ENCODE data around the gene SLC16A10. TPM values are rescaled to one million over a fixed set of nuclear protein-coding genes. Genes with fewer than 3 reads are reported as not detected.
"Not testable (repeated sequence)": the region's sequence is repeated elsewhere in the genome, so short reads cannot be mapped to it uniquely, and the experiment has no call there.

SLC16A10 gene
- total and polyA plus RNA-seq, 7 donors: under 0.01 to 1.2 (median 0.83) TPM

- H3K4me1 ChIP-seq: peaks cover 0 to 18% (median 7%) of the 10 kb centered on the region in 4 donors
- H3K27me3 ChIP-seq: no peaks in the 10 kb centered on the region
- DNase-seq: peak; percentile 67
- H3K36me3 ChIP-seq: no peaks in the 10 kb centered on the region
- no peak overlapping the region for H3K4me3 ChIP-seq
- H3K9me3 ChIP-seq: no peaks in the 10 kb centered on the region
- peak overlapping the region in 1 of 4 donors; percentile 27 for H3K27ac ChIP-seq
- WGBS, 2 donors: 84 to 91% methylated on average over 1 of the region's 1 CpG
- TF ChIP-seq POLR2AphosphoS5 (IDR thresholded peaks at IDR 0.05) (peak in 1 of 4 donors; percentile 20), EP300 (IDR thresholded peaks at IDR 0.05) (no peak)
- intact Hi-C loops (cut with DNase I): no loop called here
Measured at GRCh38 chr6:111129013-111129412, 41.7 kb downstream of the SLC16A10 start.

- H3K4me3 ChIP-seq; DNase-seq; H3K36me3 ChIP-seq; H3K27ac ChIP-seq; H3K27me3 ChIP-seq; intact Hi-C loops (cut with DNase I); H3K9me3 ChIP-seq: not testable (repeated sequence)
- H3K4me1 ChIP-seq: peaks cover 0 to 18% (median 7%) of the 10 kb centered on the region in 4 donors
- 94 to 95% methylated on average over 11 of the region's 11 CpGs for WGBS, 2 donors
Measured at GRCh38 chr6:111131018-111131417, 43.7 kb downstream of the SLC16A10 start.

GRCh38 chr6:111132669-111133068 is 45.4 kb downstream of the SLC16A10 start:
- H3K27ac ChIP-seq; DNase-seq; H3K4me3 ChIP-seq; intact Hi-C loops (cut with DNase I); H3K36me3 ChIP-seq; H3K27me3 ChIP-seq; H3K9me3 ChIP-seq: not testable (repeated sequence)
- WGBS, 2 donors: 68 to 75% methylated on average over 2 of the region's 2 CpGs
- peaks cover 0 to 18% (median 7%) of the 10 kb centered on the region in 4 donors for H3K4me1 ChIP-seq

- WGBS, 2 donors: 91 to 92% methylated on average over 6 of the region's 6 CpGs
- H3K27ac ChIP-seq; H3K27me3 ChIP-seq; H3K36me3 ChIP-seq; H3K4me3 ChIP-seq; H3K4me1 ChIP-seq; intact Hi-C loops (cut with DNase I); H3K9me3 ChIP-seq; DNase-seq: not testable (repeated sequence)
Measured at GRCh38 chr6:111134236-111134869, 47.0 kb downstream of the SLC16A10 start.

- WGBS, 2 donors: 84 to 93% methylated on average over 14 of the region's 14 CpGs
- H3K9me3 ChIP-seq; intact Hi-C loops (cut with DNase I); H3K4me1 ChIP-seq; DNase-seq; H3K4me3 ChIP-seq; H3K27ac ChIP-seq; H3K36me3 ChIP-seq; H3K27me3 ChIP-seq: not testable (repeated sequence)
Measured at GRCh38 chr6:111137489-111138093, 50.3 kb downstream of the SLC16A10 start.

GRCh38 chr6:111147440-111147839 is 60.1 kb downstream of the SLC16A10 start:
- Histone ChIP-seq H3K4me1 (no peaks in the 10 kb centered on the region), H3K27ac (no peak overlapping the region), H3K9me3 (no peaks in the 10 kb centered on the region), H3K4me3 (no peak overlapping the region), H3K27me3 (no peaks in the 10 kb centered on the region), H3K36me3 (no peaks in the 10 kb centered on the region)
- DNase-seq: no peak
- TF ChIP-seq POLR2A (IDR thresholded peaks at IDR 0.05) (no peak), EP300 (IDR thresholded peaks at IDR 0.05) (no peak), CTCF (IDR thresholded peaks at IDR 0.05) (no peak), POLR2AphosphoS5 (IDR thresholded peaks at IDR 0.05) (no peak)
- WGBS, 2 donors: 68 to 82% methylated on average over 3 of the region's 3 CpGs
- intact Hi-C loops (cut with DNase I): no loop called here

GRCh38 chr6:111148110-111148509 is 60.8 kb downstream of the SLC16A10 start:
- H3K9me3 ChIP-seq: no peaks in the 10 kb centered on the region
- TF ChIP-seq EP300 (IDR thresholded peaks at IDR 0.05): no peak
- TF ChIP-seq POLR2AphosphoS5 (IDR thresholded peaks at IDR 0.05): no peak
- no peak for TF ChIP-seq POLR2A (IDR thresholded peaks at IDR 0.05)
- no peak for TF ChIP-seq CTCF (IDR thresholded peaks at IDR 0.05)
- no peak overlapping the region for H3K27ac ChIP-seq
- H3K4me1 ChIP-seq: no peaks in the 10 kb centered on the region
- DNase-seq: no peak
- no peak overlapping the region for H3K4me3 ChIP-seq
- H3K36me3 ChIP-seq: no peaks in the 10 kb centered on the region
- 15 to 73% methylated on average over 1 of the region's 1 CpG for WGBS, 2 donors
- intact Hi-C loops (cut with DNase I): no loop called here
- H3K27me3 ChIP-seq: no peaks in the 10 kb centered on the region

Measured in sigmoid colon (tissue), 7 donors.